WERI-Rb-1 (cell line): ENCODE data around the gene SRF.

Source experiments
- DNase-seq: peaks from one replicate; pipeline ENCODE4 v3.0.0-alpha.2; 2020
- H3K27ac ChIP-seq: fragments of 250-450 bp; sonication (Bioruptor Pico); 2 replicates; pipeline ENCODE4 v1.5.1; 2020; ENCODE audit warnings: mild to moderate bottlenecking, moderate library complexity
- H3K27me3 ChIP-seq: fragments of 250-450 bp; sonication (Bioruptor Pico); 2 replicates; pipeline ENCODE4 v1.5.1; 2021; ENCODE audit warnings: mild to moderate bottlenecking, low read depth, moderate library complexity; ENCODE audit not compliant: insufficient read depth, severe bottlenecking
- H3K36me3 ChIP-seq: fragments of 250-450 bp; sonication (Bioruptor Pico); 2 replicates; pipeline ENCODE4 v1.5.1; 2020; ENCODE audit warnings: mild to moderate bottlenecking, moderate library complexity
- H3K4me3 ChIP-seq: 2 replicates; pipeline ENCODE4 v1.5.1; 2011; ENCODE audit warnings: low read depth, mild to moderate bottlenecking, control low read depth, low read length
- H3K9me3 ChIP-seq: fragments of 250-450 bp; sonication (Bioruptor Pico); 2 replicates; pipeline ENCODE4 v1.5.1; 2021; ENCODE audit warnings: mild to moderate bottlenecking, moderate library complexity; ENCODE audit not compliant: severe bottlenecking
- TF ChIP-seq, protein P1 (sequence below): IDR thresholded peaks from 2 replicates; pipeline ENCODE4 v1.5.1; 2011; ENCODE audit warnings: low read depth, mild to moderate bottlenecking, control low read depth, inconsistent platforms, low read length

SRF gene

DNA sequence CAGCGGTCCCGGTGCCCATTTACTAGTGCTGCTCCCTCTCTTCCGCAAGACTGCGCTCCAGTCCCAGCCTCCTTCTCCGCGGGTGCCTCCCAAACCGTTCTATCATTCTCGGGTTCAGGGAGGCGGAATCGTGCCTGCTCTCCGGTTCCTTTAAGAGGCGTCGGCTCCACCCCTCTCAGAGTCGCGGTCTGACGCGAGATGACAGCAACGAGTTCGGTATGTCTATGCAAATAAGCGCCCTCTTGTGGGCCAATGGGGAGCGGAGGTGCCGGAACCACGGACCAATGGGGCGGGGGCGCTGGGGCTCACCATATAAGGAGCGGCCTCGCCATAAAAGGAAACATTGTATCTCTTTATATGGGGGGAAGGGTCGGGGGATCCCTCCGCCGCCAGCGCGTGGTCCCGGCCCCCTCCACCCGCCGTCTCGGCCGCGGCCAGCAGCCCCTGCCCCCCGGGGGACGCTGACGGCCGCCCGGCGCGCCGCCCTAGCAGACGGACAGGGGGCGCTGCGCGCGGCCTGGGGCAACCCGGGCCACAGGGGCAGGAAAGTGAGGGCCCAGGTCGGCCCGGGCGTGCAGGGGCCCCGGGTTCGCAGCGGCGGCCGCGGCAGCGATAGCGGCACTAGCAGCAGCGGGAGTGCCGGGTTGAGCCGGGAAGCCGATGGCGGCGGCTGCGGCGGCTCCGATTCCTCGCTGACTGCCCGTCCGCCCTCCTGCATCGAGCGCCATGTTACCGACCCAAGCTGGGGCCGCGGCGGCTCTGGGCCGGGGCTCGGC is at the start of gene SRF:
SRF (plus strand) TSS at position 339 of the 776 bp plus-strand sequence; CDS start at position 727, 388 bp downstream.
- H3K27me3 ChIP-seq, result no peaks in the 10 kb centered on the region
- TF ChIP-seq, protein P1, sequence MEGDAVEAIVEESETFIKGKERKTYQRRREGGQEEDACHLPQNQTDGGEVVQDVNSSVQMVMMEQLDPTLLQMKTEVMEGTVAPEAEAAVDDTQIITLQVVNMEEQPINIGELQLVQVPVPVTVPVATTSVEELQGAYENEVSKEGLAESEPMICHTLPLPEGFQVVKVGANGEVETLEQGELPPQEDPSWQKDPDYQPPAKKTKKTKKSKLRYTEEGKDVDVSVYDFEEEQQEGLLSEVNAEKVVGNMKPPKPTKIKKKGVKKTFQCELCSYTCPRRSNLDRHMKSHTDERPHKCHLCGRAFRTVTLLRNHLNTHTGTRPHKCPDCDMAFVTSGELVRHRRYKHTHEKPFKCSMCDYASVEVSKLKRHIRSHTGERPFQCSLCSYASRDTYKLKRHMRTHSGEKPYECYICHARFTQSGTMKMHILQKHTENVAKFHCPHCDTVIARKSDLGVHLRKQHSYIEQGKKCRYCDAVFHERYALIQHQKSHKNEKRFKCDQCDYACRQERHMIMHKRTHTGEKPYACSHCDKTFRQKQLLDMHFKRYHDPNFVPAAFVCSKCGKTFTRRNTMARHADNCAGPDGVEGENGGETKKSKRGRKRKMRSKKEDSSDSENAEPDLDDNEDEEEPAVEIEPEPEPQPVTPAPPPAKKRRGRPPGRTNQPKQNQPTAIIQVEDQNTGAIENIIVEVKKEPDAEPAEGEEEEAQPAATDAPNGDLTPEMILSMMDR, result peak; percentile 78
- H3K4me3 ChIP-seq, result peak within 1 kb of the TSS; percentile 55
- peak within 1 kb of the TSS; percentile 85 for H3K27ac ChIP-seq
- H3K9me3 ChIP-seq, result no peaks in the 10 kb centered on the region
- peaks cover 23% of the 10 kb centered on the region for H3K36me3 ChIP-seq
- DNase-seq, result peak; percentile 100

DNA sequence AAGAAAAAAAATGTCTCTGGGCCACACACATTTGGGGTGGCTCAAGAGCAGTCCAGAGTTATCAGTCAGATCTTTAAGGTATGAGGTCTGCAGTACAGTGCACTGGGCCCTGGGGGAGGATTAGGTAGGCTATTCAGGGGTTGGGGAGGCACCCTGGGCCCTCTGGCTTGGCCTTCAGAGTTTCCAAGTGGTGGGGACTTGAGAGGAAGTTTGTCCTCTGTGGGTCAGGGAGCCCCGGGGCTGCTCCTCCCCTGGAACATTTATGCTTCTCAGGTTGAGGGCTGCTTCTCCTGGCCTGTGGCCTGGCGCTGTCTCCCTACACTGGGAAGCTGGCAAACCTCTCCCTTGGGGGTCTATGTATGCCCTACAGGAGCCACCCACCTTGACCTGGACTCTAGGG is 48.9 kb upstream of the SRF start:
- H3K27me3 ChIP-seq, result no peaks in the 10 kb centered on the region
- H3K4me3 ChIP-seq, result no peak overlapping the region
- TF ChIP-seq, protein P1, result no peak
- no peak overlapping the region for H3K27ac ChIP-seq
- peaks cover 2% of the 10 kb centered on the region; the same call in 1 of the 2 replicates for H3K36me3 ChIP-seq
- no peak for DNase-seq
- no peaks in the 10 kb centered on the region for H3K9me3 ChIP-seq

DNA sequence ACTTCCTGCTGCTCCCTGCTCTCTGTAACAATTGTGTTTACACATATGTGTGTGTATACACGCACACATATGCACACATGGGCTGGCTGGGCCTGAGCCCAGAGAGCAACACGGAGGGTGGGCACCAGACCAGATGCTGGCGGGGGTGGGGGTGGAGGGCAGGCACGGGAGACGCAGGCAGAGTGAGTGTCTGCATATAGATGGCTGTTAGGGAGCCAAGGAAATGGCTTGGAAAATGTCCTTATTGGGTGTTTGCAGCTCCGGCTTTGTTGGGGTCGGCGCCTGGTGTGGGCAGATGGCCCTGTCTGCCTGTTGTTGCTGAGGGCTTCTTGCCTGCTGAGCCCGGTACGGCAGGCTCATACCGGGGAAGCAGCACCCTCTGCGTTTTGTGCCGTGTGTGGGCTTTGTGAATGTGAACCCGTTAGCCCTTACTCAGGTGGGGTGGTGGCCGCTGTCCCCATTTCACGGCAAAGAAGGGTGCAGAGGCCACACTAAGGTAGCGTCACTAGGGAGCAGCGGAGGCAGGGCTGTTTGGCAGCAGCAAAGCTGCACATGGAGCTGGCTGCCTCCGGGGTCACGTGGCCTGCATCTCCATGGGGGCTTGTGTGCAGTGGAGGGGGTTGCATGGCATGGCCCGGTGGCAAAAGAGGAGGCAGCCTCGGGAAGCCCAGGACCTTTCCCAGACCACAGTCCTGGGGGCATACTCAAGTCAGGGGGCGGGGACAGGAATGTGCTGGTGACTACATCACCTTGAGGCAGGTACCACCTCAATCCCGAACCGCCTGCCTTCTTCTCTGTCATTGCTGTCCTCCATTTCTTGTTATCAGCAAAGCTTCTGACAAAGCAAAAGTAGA is 47.4 kb upstream of the SRF start:
- Histone ChIP-seq H3K27me3 (no peaks in the 10 kb centered on the region), H3K9me3 (no peaks in the 10 kb centered on the region), H3K27ac (peak overlapping the region; percentile 47), H3K36me3 (no peaks in the 10 kb centered on the region), H3K4me3 (no peak overlapping the region)
- DNase-seq, result peak; percentile 56
- TF ChIP-seq, protein P1, result no peak

DNA sequence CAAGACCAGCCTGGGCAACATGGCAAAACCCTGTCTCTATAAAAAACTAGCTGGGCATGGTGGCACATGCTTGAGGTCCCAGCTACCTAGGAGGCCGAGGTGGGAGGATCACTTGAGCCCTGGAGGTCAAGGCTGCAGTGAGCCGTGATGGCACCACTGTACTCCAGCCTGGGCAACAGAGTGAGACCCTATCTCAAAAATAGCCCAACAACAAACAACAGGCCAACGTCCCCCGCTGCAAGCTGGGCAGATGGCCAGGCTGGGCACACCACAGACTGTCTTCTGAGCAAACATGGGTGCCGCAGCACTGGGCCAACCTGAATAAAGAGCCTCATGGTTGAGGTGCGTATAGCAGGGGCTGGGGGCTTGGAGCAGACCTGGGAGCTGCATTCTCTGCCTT is 46.6 kb upstream of the SRF start:
- DNase-seq, result no peak
- Histone ChIP-seq H3K27me3 (no peaks in the 10 kb centered on the region), H3K27ac (0 out of 2 replicates have a peak overlapping the region, but pooled peaks have one; percentile 9)

GRCh38 chr6:43125119-43125518 is 46.0 kb upstream of the SRF start:
- Histone ChIP-seq H3K27me3 (no peaks in the 10 kb centered on the region), H3K9me3 (no peaks in the 10 kb centered on the region), H3K4me3 (no peak overlapping the region), H3K27ac (no peak overlapping the region), H3K36me3 (peaks cover under 1% of the 10 kb centered on the region; the same call in 1 of the 2 replicates)
- no peak for DNase-seq
- TF ChIP-seq, protein P1, result no peak

More for the DNA sequence above, 46.6 kb upstream of the SRF start:
- Histone ChIP-seq H3K9me3 (no peaks in the 10 kb centered on the region), H3K4me3 (no peak overlapping the region), H3K36me3 (no peaks in the 10 kb centered on the region)
- TF ChIP-seq, protein P1, result no peak
